AG09309 (cell line): ENCODE results near the gene FAM111B.
"Not testable (repeated sequence)": the region's sequence is repeated elsewhere in the genome, so short reads cannot be mapped to it uniquely, and the experiment has no call there.

Source experiments
- DNase-seq: peaks from one replicate; pipeline ENCODE4 v3.0.0-alpha.2; 2010; ENCODE audit warnings: low read depth
- H3K4me3 ChIP-seq: 2 replicates; pipeline ENCODE4 v1.5.1; 2011; ENCODE audit warnings: mild to moderate bottlenecking, low read depth, low read length, moderate library complexity; ENCODE audit not compliant: control insufficient read depth
- TF ChIP-seq, protein P1 (sequence below): IDR thresholded peaks from 2 replicates; pipeline ENCODE4 v1.5.1; 2011; ENCODE audit warnings: mild to moderate bottlenecking, low read depth, low read length, inconsistent platforms; ENCODE audit not compliant: insufficient read depth, control insufficient read depth; ENCODE audit errors: missing control alignments

FAM111B gene

GRCh38 chr11:59119826-59120225 is 12.8 kb downstream of the FAM111B start:
- no peak for DNase-seq
- no peak overlapping the region for H3K4me3 ChIP-seq
- TF ChIP-seq, protein P1, sequence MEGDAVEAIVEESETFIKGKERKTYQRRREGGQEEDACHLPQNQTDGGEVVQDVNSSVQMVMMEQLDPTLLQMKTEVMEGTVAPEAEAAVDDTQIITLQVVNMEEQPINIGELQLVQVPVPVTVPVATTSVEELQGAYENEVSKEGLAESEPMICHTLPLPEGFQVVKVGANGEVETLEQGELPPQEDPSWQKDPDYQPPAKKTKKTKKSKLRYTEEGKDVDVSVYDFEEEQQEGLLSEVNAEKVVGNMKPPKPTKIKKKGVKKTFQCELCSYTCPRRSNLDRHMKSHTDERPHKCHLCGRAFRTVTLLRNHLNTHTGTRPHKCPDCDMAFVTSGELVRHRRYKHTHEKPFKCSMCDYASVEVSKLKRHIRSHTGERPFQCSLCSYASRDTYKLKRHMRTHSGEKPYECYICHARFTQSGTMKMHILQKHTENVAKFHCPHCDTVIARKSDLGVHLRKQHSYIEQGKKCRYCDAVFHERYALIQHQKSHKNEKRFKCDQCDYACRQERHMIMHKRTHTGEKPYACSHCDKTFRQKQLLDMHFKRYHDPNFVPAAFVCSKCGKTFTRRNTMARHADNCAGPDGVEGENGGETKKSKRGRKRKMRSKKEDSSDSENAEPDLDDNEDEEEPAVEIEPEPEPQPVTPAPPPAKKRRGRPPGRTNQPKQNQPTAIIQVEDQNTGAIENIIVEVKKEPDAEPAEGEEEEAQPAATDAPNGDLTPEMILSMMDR = no peak

DNA sequence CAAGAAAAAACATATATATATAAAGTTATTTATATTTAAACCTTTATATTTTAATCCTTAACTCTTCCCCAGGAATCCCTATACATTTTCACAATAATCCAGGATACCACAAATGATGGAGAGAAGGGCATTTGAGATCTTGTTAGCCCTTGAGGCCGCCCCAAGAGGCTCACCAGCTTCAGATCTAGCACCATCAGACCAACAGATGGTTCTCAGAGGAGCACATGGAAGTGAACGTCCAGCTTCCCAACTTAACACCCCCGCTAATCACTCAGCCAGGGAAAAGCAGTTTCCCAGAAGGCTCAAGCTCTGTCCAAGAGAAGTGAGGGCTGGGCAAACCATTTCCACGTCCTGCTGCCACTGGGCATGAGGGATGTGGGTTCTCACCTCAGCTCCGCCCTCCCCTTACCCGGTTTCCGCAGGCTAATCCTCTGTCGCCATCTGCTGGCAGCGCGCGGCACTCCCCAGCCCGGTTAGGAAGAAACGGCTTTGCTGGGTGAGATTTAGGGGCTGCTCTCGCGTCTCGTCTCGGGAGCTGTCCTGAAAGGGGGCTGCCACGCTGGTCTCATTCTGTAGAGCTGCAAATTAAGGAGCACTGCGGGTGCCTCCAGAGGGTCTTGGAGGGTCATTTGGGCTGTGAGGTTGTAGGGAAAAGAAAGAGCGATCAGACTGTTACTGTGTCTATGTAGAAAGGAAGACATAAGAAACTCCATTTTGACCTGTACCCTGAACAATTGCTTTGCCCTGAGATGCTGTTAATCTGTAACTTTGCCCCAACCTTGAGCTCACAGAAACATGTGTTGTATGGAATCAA is 28.8 kb downstream of the FAM111B start:
- H3K4me3 ChIP-seq = no peak overlapping the region
- no peak for DNase-seq
- TF ChIP-seq, protein P1 = peak; percentile 100

DNA sequence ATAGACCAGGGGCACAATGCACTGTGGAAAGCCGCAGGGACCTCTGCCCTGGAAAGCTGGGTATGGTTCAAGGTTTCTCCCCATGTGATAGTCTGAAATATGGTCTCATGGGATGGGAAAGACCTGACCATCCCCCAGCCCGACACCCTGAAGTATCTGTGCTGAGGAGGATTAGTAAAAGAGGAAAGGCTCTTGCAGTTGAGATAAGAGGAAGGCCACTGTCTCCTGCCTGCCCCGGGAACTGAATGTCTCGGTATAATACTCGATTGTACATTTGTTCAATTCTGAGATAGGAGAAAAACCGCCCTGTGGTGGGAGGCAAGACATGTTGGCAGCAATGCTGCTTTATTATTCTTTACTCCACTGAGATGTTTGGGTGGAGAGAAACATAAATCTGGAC is 29.5 kb downstream of the FAM111B start:
- not testable (repeated sequence) for DNase-seq, H3K4me3 ChIP-seq

DNA sequence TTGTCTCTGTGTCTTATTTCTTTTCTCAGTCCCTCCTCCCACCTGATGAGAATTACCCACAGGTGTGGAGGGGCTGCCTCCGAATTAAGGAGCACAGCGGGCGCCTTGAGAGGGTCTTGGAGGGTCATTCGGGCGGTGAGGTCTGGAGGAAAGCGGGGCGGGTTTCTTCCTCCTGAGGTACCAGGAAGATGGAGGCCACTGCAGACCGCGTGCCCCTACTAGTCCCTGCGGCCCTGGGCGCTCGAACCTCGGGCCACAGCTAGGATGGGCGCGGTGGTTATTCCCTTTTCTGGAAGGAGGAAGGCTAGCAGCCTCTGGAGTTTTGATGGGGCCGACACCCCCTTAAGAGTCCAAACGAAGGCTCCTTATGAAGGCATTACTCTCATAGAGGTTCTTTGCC is 30.2 kb downstream of the FAM111B start:
- TF ChIP-seq, protein P1 = no peak
- DNase-seq = no peak
- no peak overlapping the region for H3K4me3 ChIP-seq

GRCh38 chr11:59138643-59139042 is 31.6 kb downstream of the FAM111B start:
- H3K4me3 ChIP-seq = no peak overlapping the region
- TF ChIP-seq, protein P1 = no peak
- no peak for DNase-seq

- no peak for DNase-seq
- no peak overlapping the region for H3K4me3 ChIP-seq
- TF ChIP-seq, protein P1 = no peak
Observed at GRCh38 chr11:59141191-59141590, 34.2 kb downstream of the FAM111B start.

GRCh38 chr11:59141673-59142460 is 34.8 kb downstream of the FAM111B start:
- peak overlapping the region; percentile 89 for H3K4me3 ChIP-seq
- TF ChIP-seq, protein P1 = no peak

More at GRCh38 chr11:59141673-59142460, 34.8 kb downstream of the FAM111B start:
- DNase-seq = no peak
